ENCODE data around the gene BCL11A. TPM values are rescaled to one million over a fixed set of nuclear protein-coding genes. Genes with fewer than 3 reads are reported as not detected.

Gene BCL11A
- total RNA-seq, 4 donors from 2014 or later, result 4.6 to 12.8 (median 9.0) TPM

GRCh38 chr2:60450488-60450887 is 103.0 kb downstream of the BCL11A start:
- TF ChIP-seq POLR2A (IDR thresholded peaks at IDR 0.05) (no peak), CTCF (IDR thresholded peaks at IDR 0.05) (no peak)
- Histone ChIP-seq H3K4me1 (no peaks in the 10 kb centered on the region), H3K4me3 (replicated peaks in 1 of 3) (no peak overlapping the region), H3K27ac (no peak overlapping the region), H3K27me3 (no peaks in the 10 kb centered on the region), H3K36me3 (no peaks in the 10 kb centered on the region), H3K9me3 (no peaks in the 10 kb centered on the region)
- 78 to 80% methylated on average over 1 of the region's 1 CpG for WGBS, 2 donors
- intact Hi-C loops (cut with DNase I), result no loop called here
- no peak for DNase-seq

- H3K9me3 ChIP-seq, result no peaks in the 10 kb centered on the region
- DNase-seq, result no peak
- H3K4me1 ChIP-seq, result no peaks in the 10 kb centered on the region
- no peak overlapping the region for H3K27ac ChIP-seq
- H3K27me3 ChIP-seq, result no peaks in the 10 kb centered on the region
- intact Hi-C loops (cut with DNase I), result no loop called here
- H3K36me3 ChIP-seq, result no peaks in the 10 kb centered on the region
- TF ChIP-seq CTCF (IDR thresholded peaks at IDR 0.05) (no peak), POLR2A (IDR thresholded peaks at IDR 0.05) (no peak)
- 91 to 93% methylated on average over 1 of the region's 1 CpG for WGBS, 2 donors
- no peak overlapping the region for H3K4me3 ChIP-seq (replicated peaks in 1 of 3)
Measured at GRCh38 chr2:60447943-60448342, 105.5 kb downstream of the BCL11A start.

DNA sequence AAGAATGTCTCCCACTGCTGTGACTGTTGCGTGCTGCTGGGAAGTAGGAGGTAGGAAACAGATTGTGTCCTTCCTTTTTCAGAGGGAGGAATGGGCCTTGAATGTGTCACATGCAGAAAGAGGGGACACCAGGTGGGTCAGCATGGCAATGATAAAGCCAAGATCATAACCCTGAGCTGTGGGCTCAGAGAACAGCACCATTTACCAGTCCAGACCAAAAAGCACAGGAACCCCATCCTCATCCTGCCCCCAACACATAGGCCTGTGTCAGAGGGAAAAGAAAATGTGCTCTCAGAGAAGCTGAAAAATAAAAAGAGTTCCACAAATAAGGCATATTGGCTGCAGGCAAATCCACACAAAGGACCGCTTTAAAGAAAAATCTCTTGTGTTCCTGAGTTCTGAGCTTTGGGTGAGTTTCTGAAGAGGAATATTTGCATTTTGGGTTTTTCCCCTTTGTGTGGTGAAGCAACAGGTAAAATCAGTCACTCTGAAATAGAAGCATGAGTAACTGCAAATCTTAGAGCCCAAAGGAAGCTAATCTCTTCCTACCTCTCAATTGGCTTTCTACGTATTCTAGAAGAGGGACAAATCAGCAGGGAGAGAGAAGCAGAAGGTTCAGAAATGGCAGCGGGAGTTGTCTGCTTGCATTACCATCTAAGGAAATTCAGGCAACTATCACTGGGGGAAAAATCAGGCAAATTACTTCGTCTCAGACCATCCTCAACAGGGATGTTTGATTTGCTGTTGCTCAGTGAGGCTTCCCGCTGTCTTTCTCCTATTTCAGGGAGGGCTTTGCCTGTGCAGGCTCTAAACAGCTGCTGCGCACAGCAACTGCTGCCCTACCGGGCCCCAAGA is 106.8 kb downstream of the BCL11A start:
- H3K4me3 ChIP-seq (replicated peaks in 1 of 3), result no peak overlapping the region
- TF ChIP-seq POLR2A (IDR thresholded peaks at IDR 0.05) (no peak), CTCF (IDR thresholded peaks at IDR 0.05) (no peak)
- no peak for DNase-seq
- WGBS, 2 donors, result 90 to 94% methylated on average over 8 of the region's 8 CpGs
- intact Hi-C loops (cut with DNase I), result no loop called here
- H3K27ac ChIP-seq, result no peak overlapping the region
- no peaks in the 10 kb centered on the region for H3K36me3 ChIP-seq
- no peaks in the 10 kb centered on the region for H3K4me1 ChIP-seq
- H3K9me3 ChIP-seq, result no peaks in the 10 kb centered on the region
- H3K27me3 ChIP-seq, result no peaks in the 10 kb centered on the region

DNA sequence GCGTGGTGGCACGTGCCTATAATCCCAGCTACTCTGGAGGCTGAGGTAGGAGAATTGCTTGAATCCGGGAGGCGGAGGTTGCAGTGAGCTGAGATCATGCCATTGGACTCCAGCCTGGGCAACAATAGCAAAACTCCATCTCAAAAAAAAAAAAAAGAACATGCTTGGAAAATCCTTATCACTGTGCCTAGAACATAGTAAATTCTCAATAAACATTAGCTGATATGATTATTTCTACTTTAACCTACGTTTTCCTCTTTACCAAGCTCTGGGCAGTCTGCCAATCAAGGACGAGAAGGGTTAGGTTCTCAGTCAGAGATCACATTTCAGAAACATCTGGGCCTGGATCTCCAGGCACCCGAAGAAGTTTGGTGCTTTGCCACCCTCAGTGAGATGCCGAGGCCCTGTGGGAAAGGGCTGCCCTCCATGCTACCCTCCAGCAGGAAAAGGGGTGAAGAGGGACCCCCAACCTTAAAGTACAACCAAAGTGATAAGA is 107.7 kb downstream of the BCL11A start:
- no peaks in the 10 kb centered on the region for H3K27me3 ChIP-seq
- H3K36me3 ChIP-seq, result no peaks in the 10 kb centered on the region
- 58 to 59% methylated on average over 8 of the region's 8 CpGs for WGBS, 2 donors
- intact Hi-C loops (cut with DNase I), result no loop called here
- TF ChIP-seq CTCF (IDR thresholded peaks at IDR 0.05) (no peak), POLR2A (IDR thresholded peaks at IDR 0.05) (no peak)
- no peak for DNase-seq
- H3K9me3 ChIP-seq, result no peaks in the 10 kb centered on the region
- H3K27ac ChIP-seq, result no peak overlapping the region
- no peak overlapping the region for H3K4me3 ChIP-seq (replicated peaks in 1 of 3)
- H3K4me1 ChIP-seq, result no peaks in the 10 kb centered on the region

- H3K4me1 ChIP-seq, result no peaks in the 10 kb centered on the region
- H3K27me3 ChIP-seq, result no peaks in the 10 kb centered on the region
- no peak overlapping the region for H3K27ac ChIP-seq
- H3K36me3 ChIP-seq, result no peaks in the 10 kb centered on the region
- no peak for DNase-seq
- 79% methylated on average over 3 of the region's 3 CpGs for WGBS, 2 donors
- no peaks in the 10 kb centered on the region for H3K9me3 ChIP-seq
- H3K4me3 ChIP-seq (replicated peaks in 1 of 3), result no peak overlapping the region
- intact Hi-C loops (cut with DNase I), result no loop called here
- no peak for TF ChIP-seq POLR2A (IDR thresholded peaks at IDR 0.05)
- TF ChIP-seq CTCF (IDR thresholded peaks at IDR 0.05), result no peak
Measured at GRCh38 chr2:60442608-60443007, 110.8 kb downstream of the BCL11A start.
